Lung (tissue), 12 donors: ENCODE data around the gene LCP2. TPM values are rescaled to one million over a fixed set of nuclear protein-coding genes. Genes with fewer than 3 reads are reported as not detected.

Source experiments
- ATAC-seq: fragments of 200-7000 bp; cut with Tn5 transposase; one replicate; pipeline ENCODE4 v1.9.1; 2020; ENCODE audit warnings: moderate number of reproducible peaks; ENCODE audit not compliant: insufficient read depth, low FRiP score
- DNase-seq, 3 donors: peaks; one replicate each; pipeline ENCODE4 v3.0.0-alpha.2; 2013 to 2017
- H3K27ac ChIP-seq, 2 donors: one replicate each; pipeline ENCODE4 v1.5.1; 2013; ENCODE audit warnings: mild to moderate bottlenecking in 2 of 2, moderate library complexity in 2 of 2, control low read depth in 1 of 2, inconsistent platforms in 1 of 2, low read depth in 1 of 2, low read length in 1 of 2
- H3K27me3 ChIP-seq, 3 donors: one replicate each; pipeline ENCODE4 v1.5.1; 2013; ENCODE audit warnings: low read length in 2 of 3; ENCODE audit not compliant: control insufficient read depth in 3 of 3, insufficient read depth in 3 of 3
- H3K36me3 ChIP-seq, 4 donors: one replicate each; pipeline ENCODE4 v1.5.1; 2013; ENCODE audit warnings: low read length in 4 of 4, mild to moderate bottlenecking in 1 of 4, moderate library complexity in 1 of 4; ENCODE audit not compliant: control insufficient read depth in 4 of 4, insufficient read depth in 4 of 4
- H3K4me1 ChIP-seq, 5 donors: one replicate each; pipeline ENCODE4 v1.5.1; 2013; ENCODE audit warnings: low read length in 5 of 5, mild to moderate bottlenecking in 2 of 5, moderate library complexity in 1 of 5; ENCODE audit not compliant: control insufficient read depth in 5 of 5, insufficient read depth in 5 of 5
- H3K4me3 ChIP-seq: one replicate; pipeline ENCODE4 v1.5.1; 2013; ENCODE audit warnings: mild to moderate bottlenecking, control low read depth, moderate library complexity
- H3K9ac ChIP-seq, 2 donors: one replicate each; pipeline ENCODE4 v1.5.1; 2013; ENCODE audit warnings: low read length in 2 of 2, control low read depth in 1 of 2; ENCODE audit not compliant: insufficient read depth in 1 of 2
- H3K9me3 ChIP-seq, 4 donors: one replicate each; pipeline ENCODE4 v1.5.1; 2013; ENCODE audit warnings: low read length in 3 of 4, mild to moderate bottlenecking in 1 of 4, moderate library complexity in 1 of 4; ENCODE audit not compliant: control insufficient read depth in 4 of 4, insufficient read depth in 3 of 4
- CTCF ChIP-seq: IDR thresholded peaks from 2 replicates; pipeline ENCODE4 v1.5.1; 2012; ENCODE audit warnings: mild to moderate bottlenecking; ENCODE audit errors: control extremely low read depth, extremely low read depth
- WGBS, 2 donors: extraction: QIAGEN DNeasy Blood & Tissue Kit; methylation state at CpG; one replicate each; pipeline ENCODE4 v1.1.7; 2013; 5-methylcytosine and 5-hydroxymethylcytosine counted together
- polyA plus RNA-seq, 2 donors: library from polyadenylated mRNA; stranded (reverse); fragments of 200-250 nt; gene quantifications; one replicate each; pipeline ENCODE4 v1.2.1, GENCODE V29; 2013
- total RNA-seq, 2 donors: library from RNA; depleted of rRNA in 1 of 2; stranded (reverse); fragments of >200 nt in 1 of 2; gene quantifications; one replicate each; pipeline ENCODE4 v1.2.1, GENCODE V29; 2014 to 2021
- donor health status: control.
- donor health status: control.
- donor health status: Bipolar disorder and iron deficiency.
- donor health status: healthy.
- donor health status: DM: yes; HTN: yes; CAD: no.

Gene LCP2
- total and polyA plus RNA-seq, 4 donors, result 15.6 to 127 (median 56.0) TPM

GRCh38 chr5:170228762-170229435 is 68.7 kb downstream of the LCP2 start:
- WGBS, 2 donors, result 85 to 93% methylated on average over 6 of the region's 6 CpGs
- H3K9me3 ChIP-seq, result no peaks in the 10 kb centered on the region
- no peak overlapping the region for H3K4me3 ChIP-seq
- H3K36me3 ChIP-seq, result no peaks in the 10 kb centered on the region
- DNase-seq (no peak), ATAC-seq (no peak)
- H3K4me1 ChIP-seq, result peaks cover 0 to 13% (median 2%) of the 10 kb centered on the region in 5 donors
- H3K9ac ChIP-seq, result no peak overlapping the region
- H3K27ac ChIP-seq, result no peak overlapping the region
- TF ChIP-seq CTCF, result no peak
- H3K27me3 ChIP-seq, result no peaks in the 10 kb centered on the region

GRCh38 chr5:170226661-170227060 is 70.9 kb downstream of the LCP2 start:
- Histone ChIP-seq H3K9me3 (no peaks in the 10 kb centered on the region), H3K9ac (no peak overlapping the region), H3K27ac (no peak overlapping the region), H3K27me3 (no peaks in the 10 kb centered on the region), H3K4me1 (peaks cover 0 to 30% (median 2%) of the 10 kb centered on the region in 5 donors), H3K36me3 (no peaks in the 10 kb centered on the region), H3K4me3 (no peak overlapping the region)
- no peak for DNase-seq
- no peak for TF ChIP-seq CTCF
- ATAC-seq, result no peak
- WGBS, 2 donors, result 74 to 77% methylated on average over 2 of the region's 2 CpGs

GRCh38 chr5:170226129-170226615 is 71.4 kb downstream of the LCP2 start:
- ATAC-seq, result no peak
- Histone ChIP-seq H3K9me3 (no peaks in the 10 kb centered on the region), H3K36me3 (no peaks in the 10 kb centered on the region), H3K4me3 (no peak overlapping the region), H3K27me3 (no peaks in the 10 kb centered on the region), H3K9ac (no peak overlapping the region), H3K27ac (no peak overlapping the region), H3K4me1 (peaks cover 0 to 35% (median 2%) of the 10 kb centered on the region in 5 donors)
- WGBS, 2 donors, result 87 to 91% methylated on average over 9 of the region's 9 CpGs
- DNase-seq, result no peak
- no peak for TF ChIP-seq CTCF
